ENCODE data around the gene SDS. TPM values are rescaled to one million over a fixed set of nuclear protein-coding genes. Genes with fewer than 3 reads are reported as not detected.

The SDS gene
- total RNA-seq, 1 experiment from 2014 or later = not detected

DNA sequence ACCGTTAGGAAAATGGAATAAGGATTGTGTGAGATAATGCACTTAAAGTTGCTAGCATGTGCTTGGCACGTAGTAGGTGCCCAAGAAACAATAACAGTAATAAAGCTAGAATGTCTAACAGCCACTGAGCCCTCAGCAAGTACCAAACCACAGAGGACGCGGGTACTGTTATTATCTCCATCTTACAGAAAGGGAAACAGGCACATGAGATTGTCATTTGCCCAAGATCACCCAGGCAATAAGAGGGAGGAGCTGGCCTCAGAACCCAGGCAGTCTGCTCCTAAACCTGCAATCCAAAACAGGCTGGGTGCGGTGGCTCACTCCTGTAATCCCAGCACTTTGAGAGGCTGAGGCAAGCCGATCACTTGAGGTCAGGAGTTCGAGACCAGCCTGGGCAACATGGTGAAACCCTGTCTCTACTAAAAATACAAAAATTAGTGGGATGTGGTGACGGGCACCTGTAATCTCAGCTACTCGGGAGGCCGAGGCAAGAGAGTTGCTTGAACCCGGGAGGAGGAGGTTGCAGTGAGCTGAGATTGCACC lies 5.1 kb upstream of the SDS start:
- Histone ChIP-seq H3K4me2 (ENCODE audit: low read length) (no peak overlapping the region), H3K79me2 (ENCODE audit: insufficient read depth, low read length) (no peaks in the 10 kb centered on the region), H2AFZ (ENCODE audit: low read depth, low read length, poor library complexity, severe bottlenecking) (no peak overlapping the region), H3K9me3 (ENCODE audit: control insufficient read depth in 1 of 2, insufficient read depth in 1 of 2, low read depth in 1 of 2, low read length in 2 of 2) (no peaks in the 10 kb centered on the region), H4K20me1 (ENCODE audit: insufficient read depth) (no peaks in the 10 kb centered on the region), H3K4me3 (replicated peaks in 1 of 2; ENCODE audit: low read depth in 1 of 2, low read length in 2 of 2) (no peak overlapping the region), H3K9me2 (ENCODE audit: insufficient read depth) (no peaks in the 10 kb centered on the region), H3K27me3 (ENCODE audit: insufficient read depth, low read length) (no peaks in the 10 kb centered on the region), H3K9ac (ENCODE audit: low read length) (no peak overlapping the region), H3K36me3 (ENCODE audit: control insufficient read depth in 1 of 2, insufficient read depth in 2 of 2, low read length in 2 of 2) (no peaks in the 10 kb centered on the region), H3K4me1 (ENCODE audit: control insufficient read depth in 1 of 2, insufficient read depth in 2 of 2, low read length in 2 of 2) (peaks cover 0 to 9% of the 10 kb centered on the region in 2 experiments; a peak in 3 of 4 replicates), H3K27ac (ENCODE audit: low read depth, low read length) (no peak overlapping the region)
- CTCF ChIA-PET = interaction anchor here (1.7 kb wide), 1 partner anchor 16 kb away, joined by 9 read pairs; no protein-coding TSS in a partner anchor
- no peak for ATAC-seq
- TF ChIP-seq RAD21 (IDR thresholded peaks at IDR 0.05; ENCODE audit: low read depth) (no peak), SP1 (IDR thresholded peaks at IDR 0.05; ENCODE audit: low read depth) (no peak), TCF7L2 (IDR thresholded peaks at IDR 0.05; ENCODE audit: borderline replicate concordance, extremely low read depth, insufficient read depth, insufficient read length) (no peak), ZNF274 (IDR thresholded peaks at IDR 0.05; ENCODE audit: low read depth, low read length) (no peak), SIN3A (IDR thresholded peaks at IDR 0.05; ENCODE audit: low read depth) (no peak), JUND (IDR thresholded peaks at IDR 0.05) (no peak), FOSL1 (IDR thresholded peaks at IDR 0.05; ENCODE audit: low read depth) (no peak), YY1 (IDR thresholded peaks at IDR 0.05; ENCODE audit: extremely low read depth, insufficient replicate concordance, low read depth, low read length) (no peak), EGR1 (IDR thresholded peaks at IDR 0.05; ENCODE audit: low read depth) (no peak), CEBPB (IDR thresholded peaks at IDR 0.05; ENCODE audit: low read depth) (no peak), ELF1 (IDR thresholded peaks at IDR 0.05; ENCODE audit: borderline replicate concordance, low read depth) (no peak), CBX3 (IDR thresholded peaks at IDR 0.05; ENCODE audit: low read depth) (no peak), SRF (IDR thresholded peaks at IDR 0.05; ENCODE audit: low read depth) (no peak)
- TF ChIP-seq, protein P1, sequence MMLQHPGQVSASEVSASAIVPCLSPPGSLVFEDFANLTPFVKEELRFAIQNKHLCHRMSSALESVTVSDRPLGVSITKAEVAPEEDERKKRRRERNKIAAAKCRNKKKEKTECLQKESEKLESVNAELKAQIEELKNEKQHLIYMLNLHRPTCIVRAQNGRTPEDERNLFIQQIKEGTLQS (IDR thresholded peaks at IDR 0.05) = no peak
- TF ChIP-seq, protein P2, sequence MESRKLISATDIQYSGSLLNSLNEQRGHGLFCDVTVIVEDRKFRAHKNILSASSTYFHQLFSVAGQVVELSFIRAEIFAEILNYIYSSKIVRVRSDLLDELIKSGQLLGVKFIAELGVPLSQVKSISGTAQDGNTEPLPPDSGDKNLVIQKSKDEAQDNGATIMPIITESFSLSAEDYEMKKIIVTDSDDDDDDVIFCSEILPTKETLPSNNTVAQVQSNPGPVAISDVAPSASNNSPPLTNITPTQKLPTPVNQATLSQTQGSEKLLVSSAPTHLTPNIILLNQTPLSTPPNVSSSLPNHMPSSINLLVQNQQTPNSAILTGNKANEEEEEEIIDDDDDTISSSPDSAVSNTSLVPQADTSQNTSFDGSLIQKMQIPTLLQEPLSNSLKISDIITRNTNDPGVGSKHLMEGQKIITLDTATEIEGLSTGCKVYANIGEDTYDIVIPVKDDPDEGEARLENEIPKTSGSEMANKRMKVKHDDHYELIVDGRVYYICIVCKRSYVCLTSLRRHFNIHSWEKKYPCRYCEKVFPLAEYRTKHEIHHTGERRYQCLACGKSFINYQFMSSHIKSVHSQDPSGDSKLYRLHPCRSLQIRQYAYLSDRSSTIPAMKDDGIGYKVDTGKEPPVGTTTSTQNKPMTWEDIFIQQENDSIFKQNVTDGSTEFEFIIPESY (IDR thresholded peaks at IDR 0.05; ENCODE audit: extremely low read depth, insufficient replicate concordance, low read length) = no peak
- TF ChIP-seq, protein P3, sequence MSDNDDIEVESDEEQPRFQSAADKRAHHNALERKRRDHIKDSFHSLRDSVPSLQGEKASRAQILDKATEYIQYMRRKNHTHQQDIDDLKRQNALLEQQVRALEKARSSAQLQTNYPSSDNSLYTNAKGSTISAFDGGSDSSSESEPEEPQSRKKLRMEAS (IDR thresholded peaks at IDR 0.05) = no peak
- TF ChIP-seq, protein P4, sequence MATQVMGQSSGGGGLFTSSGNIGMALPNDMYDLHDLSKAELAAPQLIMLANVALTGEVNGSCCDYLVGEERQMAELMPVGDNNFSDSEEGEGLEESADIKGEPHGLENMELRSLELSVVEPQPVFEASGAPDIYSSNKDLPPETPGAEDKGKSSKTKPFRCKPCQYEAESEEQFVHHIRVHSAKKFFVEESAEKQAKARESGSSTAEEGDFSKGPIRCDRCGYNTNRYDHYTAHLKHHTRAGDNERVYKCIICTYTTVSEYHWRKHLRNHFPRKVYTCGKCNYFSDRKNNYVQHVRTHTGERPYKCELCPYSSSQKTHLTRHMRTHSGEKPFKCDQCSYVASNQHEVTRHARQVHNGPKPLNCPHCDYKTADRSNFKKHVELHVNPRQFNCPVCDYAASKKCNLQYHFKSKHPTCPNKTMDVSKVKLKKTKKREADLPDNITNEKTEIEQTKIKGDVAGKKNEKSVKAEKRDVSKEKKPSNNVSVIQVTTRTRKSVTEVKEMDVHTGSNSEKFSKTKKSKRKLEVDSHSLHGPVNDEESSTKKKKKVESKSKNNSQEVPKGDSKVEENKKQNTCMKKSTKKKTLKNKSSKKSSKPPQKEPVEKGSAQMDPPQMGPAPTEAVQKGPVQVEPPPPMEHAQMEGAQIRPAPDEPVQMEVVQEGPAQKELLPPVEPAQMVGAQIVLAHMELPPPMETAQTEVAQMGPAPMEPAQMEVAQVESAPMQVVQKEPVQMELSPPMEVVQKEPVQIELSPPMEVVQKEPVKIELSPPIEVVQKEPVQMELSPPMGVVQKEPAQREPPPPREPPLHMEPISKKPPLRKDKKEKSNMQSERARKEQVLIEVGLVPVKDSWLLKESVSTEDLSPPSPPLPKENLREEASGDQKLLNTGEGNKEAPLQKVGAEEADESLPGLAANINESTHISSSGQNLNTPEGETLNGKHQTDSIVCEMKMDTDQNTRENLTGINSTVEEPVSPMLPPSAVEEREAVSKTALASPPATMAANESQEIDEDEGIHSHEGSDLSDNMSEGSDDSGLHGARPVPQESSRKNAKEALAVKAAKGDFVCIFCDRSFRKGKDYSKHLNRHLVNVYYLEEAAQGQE (IDR thresholded peaks at IDR 0.05; ENCODE audit: low read depth) = no peak
- RAD21 ChIA-PET (ENCODE audit: low non-redundant PET in 1 of 2, low total read pairs in 2 of 2, uncharacterized antibody in 2 of 2, unreplicated experiment in 2 of 2) = no interaction called here
- intact Hi-C loops (cut with micrococcal nuclease) = no loop called here
- POLR2A ChIA-PET = no interaction called here
- BruUV-seq (replicated peaks) = no TSS peak
- DNase-seq (ENCODE audit: low read depth, low spot score) = no peak

Measured in HCT116 (cell line).